ENCODE data around the gene DLGAP3.
"Not testable (repeated sequence)": the region's sequence is repeated elsewhere in the genome, so short reads cannot be mapped to it uniquely, and the experiment has no call there.

DLGAP3 gene

DNA sequence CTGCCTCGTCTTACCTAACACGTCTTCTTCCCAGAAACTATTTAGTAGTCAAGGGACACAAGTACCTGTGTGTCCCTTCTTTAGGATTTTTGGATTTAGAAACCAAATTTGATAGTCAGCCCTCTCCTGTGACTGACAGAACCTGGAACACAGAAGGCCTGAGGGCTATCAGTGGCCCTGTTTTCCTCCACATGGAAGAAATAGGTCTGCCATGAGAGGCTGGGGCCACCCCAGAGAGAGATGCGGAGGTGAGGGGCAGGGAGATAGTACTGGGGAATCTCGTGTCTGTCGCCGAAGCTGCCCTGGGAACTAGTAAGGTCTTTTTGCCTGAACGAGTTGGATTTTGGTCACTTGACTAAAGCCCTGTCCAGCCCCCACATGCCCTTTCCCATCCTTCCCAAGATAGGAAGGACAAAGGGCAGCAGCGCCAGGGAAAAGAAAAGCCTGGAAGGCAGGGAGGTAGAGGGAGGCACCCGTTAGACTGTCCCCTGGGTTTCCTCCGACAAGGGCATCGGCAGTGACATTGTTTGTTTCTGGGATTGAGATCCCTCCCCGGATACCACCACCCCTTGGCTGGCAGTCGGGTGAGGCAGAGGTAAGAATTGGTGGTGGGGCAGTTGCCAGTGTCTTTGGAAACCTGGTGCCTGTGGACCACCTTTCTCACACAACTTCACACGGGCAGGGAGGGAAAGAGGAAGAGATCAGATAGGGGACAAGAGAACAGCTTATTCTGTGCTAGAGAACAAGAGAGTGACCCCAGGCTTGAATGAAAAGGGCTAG is 89.7 kb downstream of the DLGAP3 start:
- no peak for DNase-seq (ENCODE audit: low read depth in 2 of 2)

- no peak for DNase-seq (ENCODE audit: low read depth in 2 of 2)
Measured at GRCh38 chr1:34833711-34834110, 95.7 kb downstream of the DLGAP3 start.

- no peak for DNase-seq (ENCODE audit: low read depth in 2 of 2)
Measured at GRCh38 chr1:34831721-34832246, 97.7 kb downstream of the DLGAP3 start.

- no peak for DNase-seq (ENCODE audit: low read depth in 2 of 2)
Measured at GRCh38 chr1:34829250-34829649, 100.2 kb downstream of the DLGAP3 start.

- DNase-seq (ENCODE audit: low read depth in 2 of 2): no peak
Measured at GRCh38 chr1:34828611-34829010, 100.8 kb downstream of the DLGAP3 start.

- no peak for DNase-seq (ENCODE audit: low read depth in 2 of 2)
Measured at GRCh38 chr1:34827341-34827941, 102.0 kb downstream of the DLGAP3 start.

DNA sequence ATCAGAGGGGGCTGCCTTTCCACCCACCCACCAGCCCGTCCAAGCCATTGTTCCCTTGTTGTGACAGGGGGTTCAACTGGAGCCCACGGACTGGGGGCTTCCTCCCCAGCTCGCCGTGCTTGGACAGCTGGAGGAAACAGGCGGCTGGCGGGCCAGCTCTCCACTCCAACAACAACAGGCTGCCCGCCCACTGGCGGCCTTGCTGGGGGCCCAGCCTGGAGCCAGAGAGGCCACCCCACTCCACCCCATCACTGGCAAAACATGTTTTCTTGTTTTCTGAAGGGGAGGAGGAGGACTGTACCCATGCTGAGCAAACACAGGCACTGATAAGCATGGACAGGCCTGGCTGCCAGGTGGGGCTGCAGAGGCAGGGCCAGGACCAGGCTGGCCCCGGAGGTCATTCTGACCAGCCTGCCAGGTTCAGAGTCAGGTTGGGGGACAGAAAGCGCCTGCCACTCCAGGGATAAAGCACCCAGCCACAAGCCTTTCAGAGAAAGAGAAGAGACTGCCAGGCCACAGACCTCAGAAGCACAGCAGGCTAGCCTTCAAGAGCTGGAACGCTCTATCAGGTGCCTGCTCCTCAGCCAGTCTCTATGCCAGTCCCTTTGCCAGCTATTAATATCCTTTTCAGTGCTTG is 103.9 kb downstream of the DLGAP3 start:
- no peak for DNase-seq (ENCODE audit: low read depth in 2 of 2)

GRCh38 chr1:34824817-34825454 is 104.5 kb downstream of the DLGAP3 start:
- no peak for DNase-seq (ENCODE audit: low read depth in 2 of 2)

GRCh38 chr1:34822202-34822601 is 107.2 kb downstream of the DLGAP3 start:
- no peak for DNase-seq (ENCODE audit: low read depth in 2 of 2)

DNA sequence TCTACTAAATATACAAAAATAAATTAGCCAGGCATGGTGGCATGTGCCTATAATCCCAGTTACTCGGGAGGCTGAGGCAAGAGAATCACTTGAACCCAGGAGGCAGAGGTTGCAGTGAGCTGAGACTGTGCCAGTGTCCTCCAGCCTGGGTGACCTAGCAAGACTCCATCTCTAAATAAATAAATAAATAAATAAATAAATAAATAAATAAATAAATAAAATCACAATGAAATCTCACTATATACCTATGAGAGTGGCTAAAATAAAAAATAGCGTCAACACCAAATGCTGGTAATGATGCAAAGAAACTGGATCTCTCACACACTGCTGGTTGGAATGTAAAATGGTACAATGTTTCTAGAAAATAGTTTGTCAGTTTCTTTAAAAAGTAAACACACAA is 110.6 kb downstream of the DLGAP3 start:
- not testable (repeated sequence) for DNase-seq (ENCODE audit: low read depth in 2 of 2)

- DNase-seq (ENCODE audit: low read depth in 2 of 2): no peak
Measured at GRCh38 chr1:34816778-34817177, 112.7 kb downstream of the DLGAP3 start.

DNA sequence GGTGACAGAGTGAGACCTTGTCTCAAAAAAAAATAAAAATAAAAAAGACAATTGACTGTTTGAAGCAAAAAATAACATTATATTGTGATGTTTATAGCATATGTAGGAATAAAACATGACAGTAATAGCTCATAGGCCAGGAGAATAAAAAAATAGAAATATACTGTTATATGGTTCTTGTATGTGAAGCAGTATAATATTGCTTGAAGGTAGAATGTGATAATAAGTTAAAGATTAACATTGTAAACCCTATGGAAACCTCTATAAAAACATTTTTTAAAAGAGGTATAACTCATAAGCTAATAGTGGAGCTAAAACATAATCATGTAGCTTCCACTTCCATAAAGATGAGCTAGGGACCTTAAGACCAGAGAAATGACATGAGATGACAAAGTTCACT is 113.1 kb downstream of the DLGAP3 start:
- no peak for DNase-seq (ENCODE audit: low read depth in 2 of 2)
